AG09319 (cell line): ENCODE data around the gene RAVER1.
A peak's percentile ranks its signal among the peaks of the same experiment; 100 is the strongest.
"Not testable (repeated sequence)": the region's sequence is repeated elsewhere in the genome, so short reads cannot be mapped to it uniquely, and the experiment has no call there.

ENCODE experiments used
- DNase-seq: peaks from one replicate; pipeline ENCODE4 v3.0.0-alpha.2; 2010; ENCODE audit warnings: low read depth; ENCODE audit errors: extremely low read depth
- TF ChIP-seq, protein P1 (sequence below): IDR thresholded peaks from 2 replicates; pipeline ENCODE4 v1.5.1; 2011; ENCODE audit warnings: low read depth, mild to moderate bottlenecking, inconsistent platforms, low read length, moderate library complexity

Gene RAVER1, protein sequence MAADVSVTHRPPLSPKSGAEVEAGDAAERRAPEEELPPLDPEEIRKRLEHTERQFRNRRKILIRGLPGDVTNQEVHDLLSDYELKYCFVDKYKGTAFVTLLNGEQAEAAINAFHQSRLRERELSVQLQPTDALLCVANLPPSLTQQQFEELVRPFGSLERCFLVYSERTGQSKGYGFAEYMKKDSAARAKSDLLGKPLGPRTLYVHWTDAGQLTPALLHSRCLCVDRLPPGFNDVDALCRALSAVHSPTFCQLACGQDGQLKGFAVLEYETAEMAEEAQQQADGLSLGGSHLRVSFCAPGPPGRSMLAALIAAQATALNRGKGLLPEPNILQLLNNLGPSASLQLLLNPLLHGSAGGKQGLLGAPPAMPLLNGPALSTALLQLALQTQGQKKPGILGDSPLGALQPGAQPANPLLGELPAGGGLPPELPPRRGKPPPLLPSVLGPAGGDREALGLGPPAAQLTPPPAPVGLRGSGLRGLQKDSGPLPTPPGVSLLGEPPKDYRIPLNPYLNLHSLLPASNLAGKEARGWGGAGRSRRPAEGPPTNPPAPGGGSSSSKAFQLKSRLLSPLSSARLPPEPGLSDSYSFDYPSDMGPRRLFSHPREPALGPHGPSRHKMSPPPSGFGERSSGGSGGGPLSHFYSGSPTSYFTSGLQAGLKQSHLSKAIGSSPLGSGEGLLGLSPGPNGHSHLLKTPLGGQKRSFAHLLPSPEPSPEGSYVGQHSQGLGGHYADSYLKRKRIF

DNA sequence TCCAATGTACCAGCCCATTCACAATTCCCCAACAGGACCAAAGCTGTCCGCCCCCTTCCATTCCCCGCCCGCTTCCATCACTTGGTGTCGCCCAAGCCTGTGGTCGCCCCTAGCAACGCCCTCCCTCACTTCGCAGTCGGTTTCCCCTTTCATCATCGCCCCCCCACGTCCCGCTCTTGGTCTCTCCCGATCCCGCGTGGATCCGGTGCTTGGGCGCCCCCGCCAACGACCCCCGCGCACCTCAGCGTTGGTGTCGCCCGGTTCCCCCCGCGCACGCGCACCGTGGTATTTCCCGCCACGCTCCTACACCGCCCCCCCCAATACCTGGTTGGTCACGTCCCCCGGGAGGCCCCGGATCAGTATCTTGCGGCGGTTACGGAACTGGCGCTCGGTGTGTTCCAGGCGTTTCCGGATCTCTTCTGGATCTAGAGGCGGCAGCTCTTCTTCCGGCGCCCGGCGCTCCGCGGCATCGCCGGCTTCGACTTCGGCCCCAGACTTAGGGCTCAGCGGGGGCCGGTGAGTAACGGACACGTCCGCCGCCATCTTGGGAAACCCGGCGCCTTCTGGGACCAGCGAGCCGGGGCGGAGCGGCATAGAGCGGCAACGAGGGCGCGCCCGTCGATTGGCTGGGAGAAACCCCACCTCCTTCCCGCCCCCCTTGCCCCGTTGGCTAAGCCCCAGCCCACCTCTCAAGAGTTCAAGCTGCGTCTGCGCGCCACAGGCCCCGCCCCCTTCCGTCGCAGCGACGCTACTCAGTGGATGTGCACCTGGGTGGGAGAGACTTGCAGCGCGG, at the start of gene RAVER1:
TSS of gene RAVER1 (minus strand) at position 565 of the 793 bp plus-strand sequence. CDS start at position 543, 22 bp downstream.
- TF ChIP-seq, protein P1, sequence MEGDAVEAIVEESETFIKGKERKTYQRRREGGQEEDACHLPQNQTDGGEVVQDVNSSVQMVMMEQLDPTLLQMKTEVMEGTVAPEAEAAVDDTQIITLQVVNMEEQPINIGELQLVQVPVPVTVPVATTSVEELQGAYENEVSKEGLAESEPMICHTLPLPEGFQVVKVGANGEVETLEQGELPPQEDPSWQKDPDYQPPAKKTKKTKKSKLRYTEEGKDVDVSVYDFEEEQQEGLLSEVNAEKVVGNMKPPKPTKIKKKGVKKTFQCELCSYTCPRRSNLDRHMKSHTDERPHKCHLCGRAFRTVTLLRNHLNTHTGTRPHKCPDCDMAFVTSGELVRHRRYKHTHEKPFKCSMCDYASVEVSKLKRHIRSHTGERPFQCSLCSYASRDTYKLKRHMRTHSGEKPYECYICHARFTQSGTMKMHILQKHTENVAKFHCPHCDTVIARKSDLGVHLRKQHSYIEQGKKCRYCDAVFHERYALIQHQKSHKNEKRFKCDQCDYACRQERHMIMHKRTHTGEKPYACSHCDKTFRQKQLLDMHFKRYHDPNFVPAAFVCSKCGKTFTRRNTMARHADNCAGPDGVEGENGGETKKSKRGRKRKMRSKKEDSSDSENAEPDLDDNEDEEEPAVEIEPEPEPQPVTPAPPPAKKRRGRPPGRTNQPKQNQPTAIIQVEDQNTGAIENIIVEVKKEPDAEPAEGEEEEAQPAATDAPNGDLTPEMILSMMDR: no peak
- DNase-seq: peak; percentile 94

DNA sequence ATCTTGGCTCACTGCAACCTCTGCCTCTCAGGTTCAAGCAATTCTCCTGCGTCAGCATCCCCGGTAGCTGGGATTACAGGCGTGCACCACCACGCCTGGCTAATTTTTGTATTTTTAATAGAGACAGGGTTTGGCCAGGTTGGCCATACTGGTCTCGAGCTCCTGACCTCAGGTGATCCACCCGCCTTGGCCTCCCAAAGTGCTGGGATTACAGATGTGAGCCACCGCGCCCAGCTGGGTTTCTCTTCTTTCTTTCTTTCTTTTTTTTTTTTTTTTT, 49.8 kb upstream of the RAVER1 start:
- not testable (repeated sequence) for DNase-seq

DNA sequence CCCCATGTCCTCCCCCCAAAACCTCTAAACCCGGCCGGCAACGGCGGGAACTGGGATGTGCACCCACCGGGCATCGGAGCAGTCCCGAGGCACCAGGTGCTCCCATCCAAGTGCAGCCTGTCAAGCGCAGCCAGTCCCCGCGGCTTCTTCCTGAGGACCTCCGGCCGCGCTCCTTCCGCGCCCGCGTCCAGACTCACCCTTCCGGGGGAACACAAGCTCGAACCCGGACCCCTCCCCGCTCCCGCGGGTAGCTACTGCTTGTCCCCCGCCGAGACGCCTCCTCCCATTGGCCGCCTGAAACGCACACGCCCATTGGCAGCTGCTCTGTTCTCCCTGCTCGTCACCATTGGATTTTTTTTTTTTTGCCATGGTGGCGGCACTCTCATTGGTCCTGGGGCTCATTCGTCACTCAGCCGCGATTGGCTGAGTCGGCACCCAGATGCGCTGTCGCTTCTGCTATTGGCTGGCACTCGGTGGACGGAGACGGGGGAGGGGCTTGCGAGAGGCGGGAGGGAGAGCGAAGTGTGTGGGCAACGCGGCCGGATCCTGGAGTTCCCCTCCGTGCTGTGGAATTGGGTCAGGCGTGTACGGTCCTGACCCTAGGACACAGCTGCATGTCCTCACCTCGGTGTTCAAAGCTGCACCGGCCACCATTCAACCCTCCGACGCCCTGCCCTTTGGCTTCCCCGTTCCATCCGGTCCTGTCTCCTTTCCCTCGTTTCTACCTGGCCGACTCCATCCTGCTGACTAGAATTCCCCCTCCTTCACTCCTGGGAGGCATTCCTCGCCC, 47.2 kb upstream of the RAVER1 start, which contains the start of gene TYK2:
TSS of gene TYK2 (minus strand) at position 260 of the 790 bp plus-strand sequence. CDS start 2,166 bp downstream, outside the sequence.
- DNase-seq: peak; percentile 96
- TF ChIP-seq, protein P1: no peak

DNA sequence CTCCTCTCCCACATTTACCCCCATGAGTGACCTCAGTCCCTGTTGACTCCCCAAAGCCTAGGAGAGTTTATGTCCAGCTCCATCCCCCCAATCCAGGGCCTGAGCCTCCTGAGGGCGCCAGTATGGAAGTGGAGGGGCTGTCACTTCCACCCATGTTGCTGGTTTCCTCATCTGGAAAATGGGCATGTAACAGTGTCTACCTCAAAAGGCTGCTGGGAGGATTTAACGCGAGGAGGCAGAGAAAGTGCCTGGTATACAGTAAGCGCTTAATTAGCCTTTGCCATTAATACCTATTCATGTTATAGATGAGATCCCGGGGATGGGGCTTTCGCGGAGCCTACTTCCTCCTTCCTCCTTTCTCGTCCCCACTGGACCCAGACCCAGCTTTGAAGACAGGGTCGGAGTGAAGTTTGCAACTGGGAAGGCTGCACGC, 46.6 kb upstream of the RAVER1 start:
- TF ChIP-seq, protein P1: no peak
- no peak for DNase-seq

DNA sequence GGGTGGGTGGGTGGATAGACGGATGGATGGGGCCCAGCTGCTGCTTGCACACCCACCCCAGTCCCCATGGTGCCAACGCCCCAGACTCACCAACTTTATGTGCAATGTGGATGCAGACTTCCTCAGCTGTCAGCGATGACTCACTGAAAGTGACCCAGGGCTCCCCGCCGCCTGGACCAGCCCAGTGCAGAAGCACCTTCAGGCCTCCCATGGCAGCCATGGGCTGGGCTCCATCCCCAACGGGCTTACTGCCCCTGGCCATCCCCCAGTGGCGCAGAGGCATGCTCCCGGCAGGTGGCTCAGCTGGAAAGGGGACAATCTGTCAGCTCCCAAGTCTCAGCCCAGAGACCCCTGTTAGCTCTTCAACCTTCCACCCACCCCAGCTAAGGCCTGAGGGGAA, 44.8 kb upstream of the RAVER1 start:
- DNase-seq: no peak
- TF ChIP-seq, protein P1: no peak

DNA sequence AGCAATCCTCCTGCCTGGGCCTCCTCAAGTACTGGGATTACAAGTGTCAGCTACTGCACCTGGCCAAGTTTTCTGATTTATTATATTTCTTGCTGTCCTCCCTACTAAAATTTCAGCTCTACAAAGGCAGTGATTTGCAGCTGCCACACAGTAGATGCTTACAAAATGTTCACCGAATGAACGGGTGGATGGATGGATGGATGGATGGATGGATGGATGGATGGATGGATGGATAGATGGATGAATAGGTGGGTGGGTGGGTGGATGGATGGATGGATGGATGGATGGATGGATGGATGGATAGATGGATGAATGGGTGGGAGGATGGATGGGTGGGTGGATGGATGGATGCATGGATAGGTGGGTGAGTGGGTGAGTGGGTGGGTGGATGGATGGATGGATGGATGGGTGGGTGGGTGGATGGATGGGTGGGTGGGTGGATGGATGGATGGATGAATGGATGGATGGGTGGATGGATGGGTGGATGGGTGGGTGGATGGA, 43.9 kb upstream of the RAVER1 start:
- not testable (repeated sequence) for DNase-seq

DNA sequence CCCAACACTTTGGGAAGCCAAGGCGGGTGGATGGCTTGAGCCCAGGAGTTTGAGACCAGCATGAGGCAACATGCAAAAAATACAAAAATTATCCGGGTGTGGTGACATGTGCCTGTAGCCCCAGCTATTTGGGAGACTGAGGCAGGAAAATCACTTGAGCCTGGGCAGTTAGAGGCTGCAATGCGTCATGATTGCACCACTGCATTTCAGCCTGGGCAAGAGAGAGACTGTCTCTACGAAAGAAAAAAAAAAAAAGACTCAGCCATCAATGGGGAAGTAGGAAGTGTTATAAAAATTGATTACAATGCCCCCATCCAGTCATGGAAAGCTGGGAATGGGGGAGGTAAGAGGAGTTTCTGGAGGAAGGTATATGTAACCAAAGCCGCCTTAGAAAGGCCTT, 41.6 kb upstream of the RAVER1 start:
- no peak for DNase-seq

More for the DNA sequence above, 41.6 kb upstream of the RAVER1 start:
- TF ChIP-seq, protein P1: no peak
